Stimulated activated CD8-positive, alpha-beta memory T cell treated with anti-CD3 and anti-CD28 coated beads, Interleukin-2, amount 100 ng/mL, for 48 hours (primary cell): ENCODE data around the gene DLGAP1.

Source experiments
- DNase-seq, 2 donors: peaks; one replicate each; pipeline ENCODE4 v3.0.0-alpha.2; 2020; ENCODE audit warnings: low read depth in 2 of 2

DLGAP1 gene

DNA sequence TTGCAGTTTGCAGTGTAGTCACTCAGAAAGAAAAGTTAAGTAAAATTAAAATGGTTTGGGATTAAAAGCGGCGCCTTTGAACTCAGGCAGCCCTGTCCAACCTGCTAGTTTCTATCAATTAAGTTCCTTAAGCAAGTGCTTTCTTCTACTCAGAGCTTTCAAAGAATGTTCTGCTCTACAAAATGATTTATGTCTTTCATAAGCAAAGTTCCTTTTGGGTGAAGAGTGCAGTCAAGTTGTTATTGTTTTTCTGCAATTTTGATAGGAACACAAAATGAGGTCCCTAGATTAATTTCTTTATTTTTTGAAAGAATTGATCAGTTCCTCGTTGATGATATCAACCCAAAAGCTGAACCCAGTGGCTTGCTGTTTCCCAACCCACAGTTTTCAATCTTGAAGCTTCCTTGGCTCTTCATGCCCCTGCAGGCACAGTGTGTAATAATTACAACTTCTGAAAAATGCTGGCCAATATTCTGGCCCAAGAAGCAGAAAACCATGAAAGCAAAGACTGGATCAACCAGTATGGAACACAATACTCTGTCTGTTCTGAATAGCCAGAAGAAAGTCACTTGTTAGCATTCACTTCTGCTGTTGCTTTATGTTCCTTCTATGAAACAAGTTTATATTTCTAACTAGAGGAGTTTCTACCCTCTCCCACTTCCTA, 916.0 kb downstream of the DLGAP1 start:
- no peak for DNase-seq

- DNase-seq: no peak
Measured at GRCh38 chr18:3538456-3538855, 916.7 kb downstream of the DLGAP1 start.

DNA sequence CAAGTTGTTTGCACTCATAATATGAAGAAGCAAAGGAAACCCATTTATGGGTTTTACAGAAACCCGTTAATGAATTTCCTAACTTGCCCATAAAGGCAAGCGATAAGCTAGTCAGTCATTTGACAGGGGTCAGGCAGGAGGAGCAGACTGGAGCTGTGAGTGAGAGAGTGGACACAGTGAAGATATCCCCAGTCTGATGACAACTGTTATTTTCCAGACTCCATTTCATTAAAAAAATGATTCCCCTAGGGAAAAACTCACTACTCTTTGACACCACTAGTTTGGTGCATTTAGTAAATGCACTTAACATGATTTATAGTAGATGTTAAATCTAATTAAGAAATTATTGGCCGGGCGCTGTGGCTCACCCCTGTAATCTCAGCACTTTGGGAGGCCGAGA, 924.3 kb downstream of the DLGAP1 start:
- DNase-seq: no peak

DNA sequence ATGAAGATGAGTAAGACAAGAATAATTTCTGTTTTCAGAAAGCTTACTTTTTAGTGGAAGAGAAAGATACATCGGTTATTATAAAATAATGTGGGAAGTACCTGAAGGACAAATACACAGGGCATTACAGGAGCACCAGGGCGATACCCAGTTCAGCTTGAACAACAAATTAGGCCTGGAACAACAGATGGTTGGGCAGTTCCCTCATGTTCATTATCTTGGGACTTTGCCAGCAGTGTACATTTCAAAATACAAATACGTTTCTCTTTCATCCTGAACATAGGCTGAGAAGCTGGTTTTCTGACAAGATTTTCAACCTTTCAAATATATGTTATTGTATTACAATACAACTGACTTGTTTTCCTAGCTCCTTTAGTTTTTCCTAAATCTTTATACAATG, 925.5 kb downstream of the DLGAP1 start:
- no peak for DNase-seq

- no peak for DNase-seq
Measured at GRCh38 chr18:3529077-3529476, 926.0 kb downstream of the DLGAP1 start.

DNA sequence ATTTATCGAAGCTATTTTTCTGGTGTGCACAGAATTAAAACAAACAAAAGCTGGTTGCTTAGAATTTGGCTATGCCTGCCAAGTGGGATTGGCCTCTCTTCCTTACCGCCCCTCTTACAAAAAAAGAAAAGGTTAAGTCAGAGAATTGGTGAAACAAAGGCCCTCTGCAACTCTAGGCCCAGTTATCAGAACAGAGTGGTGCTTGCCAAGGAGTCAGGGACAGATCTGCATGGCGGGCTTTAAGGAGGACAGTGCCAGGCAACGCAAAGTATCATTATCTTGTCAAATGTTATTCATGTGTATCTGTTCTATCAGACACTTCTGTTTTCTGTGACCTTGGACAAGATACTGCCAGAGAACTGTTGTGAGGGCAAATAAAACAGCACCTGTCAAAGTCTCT, 926.9 kb downstream of the DLGAP1 start:
- no peak for DNase-seq

GRCh38 chr18:3526421-3527354, 928.4 kb downstream of the DLGAP1 start:
- DNase-seq: no peak

- peak in 1 of 2 donors; percentile 12 for DNase-seq
Measured at GRCh38 chr18:3525870-3526420, 929.2 kb downstream of the DLGAP1 start.

DNA sequence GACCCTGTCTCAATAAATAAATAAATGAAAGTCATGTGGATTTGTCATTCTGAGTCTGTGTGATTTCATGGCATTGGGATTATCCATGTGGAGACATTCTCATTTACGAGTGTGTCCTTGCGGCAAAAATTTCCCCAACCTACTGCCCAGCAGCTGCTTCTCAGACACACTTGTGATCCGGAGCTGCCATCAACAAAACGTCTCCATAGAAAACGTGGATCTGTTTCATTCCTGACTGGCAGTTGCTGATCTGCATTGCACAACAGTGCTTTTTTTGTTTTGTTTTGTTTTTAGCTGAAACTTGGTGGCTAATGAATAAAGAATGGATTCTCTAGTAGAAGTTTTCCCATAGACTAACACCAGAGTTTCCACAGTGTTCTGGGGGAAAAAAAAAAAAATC, 930.4 kb downstream of the DLGAP1 start:
- DNase-seq: no peak

- no peak for DNase-seq
Measured at GRCh38 chr18:3520230-3521085, 934.6 kb downstream of the DLGAP1 start.

DNA sequence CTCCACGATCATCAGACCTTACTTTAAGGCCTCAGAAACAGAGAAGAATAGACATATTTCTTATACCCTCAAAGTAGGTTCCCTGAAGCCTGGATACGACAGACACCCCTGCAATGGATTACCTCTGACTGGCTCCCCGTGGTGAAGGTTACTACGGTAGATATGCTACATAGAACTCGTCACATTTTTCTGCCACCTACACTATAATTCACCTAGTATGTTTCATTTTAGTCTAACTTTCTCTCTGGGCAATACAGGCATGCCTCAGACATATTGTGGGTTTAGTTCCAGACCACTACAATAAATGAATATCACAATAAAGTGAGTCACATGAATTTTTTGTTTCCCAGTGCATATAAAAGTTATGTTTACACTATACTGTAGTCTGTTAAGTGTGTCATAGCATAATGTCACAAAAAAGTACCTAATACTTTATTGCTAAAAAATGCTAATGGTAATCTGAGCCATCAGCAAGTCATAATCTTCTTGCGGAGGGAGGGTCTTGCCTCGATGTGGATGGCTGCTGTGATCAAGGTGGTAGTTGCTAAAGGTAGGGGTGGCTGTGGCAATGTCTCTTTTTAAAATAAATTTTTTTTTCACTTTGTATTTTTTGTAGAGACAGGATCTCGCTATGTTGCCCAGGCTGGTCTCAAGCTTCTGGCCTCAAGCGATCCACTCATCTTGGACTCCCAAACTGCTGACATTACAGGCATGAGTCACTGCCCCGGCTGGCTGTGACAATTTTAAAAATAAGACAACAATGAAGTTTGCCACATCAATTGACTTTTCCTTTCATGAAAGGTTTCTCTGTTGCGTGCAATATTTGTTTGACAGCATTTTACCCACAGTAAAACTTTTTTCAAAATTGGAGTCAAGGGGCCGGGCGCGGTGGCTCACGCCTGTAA, 940.5 kb downstream of the DLGAP1 start:
- no peak for DNase-seq

DNA sequence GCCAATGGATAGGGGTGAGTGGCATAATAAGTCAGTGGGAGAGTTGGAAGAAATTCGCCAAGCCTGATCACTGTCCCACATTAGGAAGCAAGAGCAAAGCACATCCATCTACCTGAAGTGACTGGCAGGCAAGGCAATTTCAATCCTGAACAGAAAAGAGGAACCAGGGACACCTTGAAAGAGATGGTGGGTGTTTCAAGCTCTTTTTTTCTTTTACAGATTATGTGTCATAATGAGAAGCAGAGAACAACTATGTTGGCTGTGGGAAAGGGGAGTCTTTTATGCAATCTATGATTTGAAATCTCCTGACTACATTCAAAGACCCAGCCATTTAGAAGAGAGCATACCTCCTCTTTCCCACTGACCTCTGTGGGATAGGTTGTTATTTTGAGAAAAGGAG, 941.6 kb downstream of the DLGAP1 start:
- DNase-seq: no peak

- DNase-seq: no peak
Measured at GRCh38 chr18:3511980-3512379, 943.1 kb downstream of the DLGAP1 start.

DNA sequence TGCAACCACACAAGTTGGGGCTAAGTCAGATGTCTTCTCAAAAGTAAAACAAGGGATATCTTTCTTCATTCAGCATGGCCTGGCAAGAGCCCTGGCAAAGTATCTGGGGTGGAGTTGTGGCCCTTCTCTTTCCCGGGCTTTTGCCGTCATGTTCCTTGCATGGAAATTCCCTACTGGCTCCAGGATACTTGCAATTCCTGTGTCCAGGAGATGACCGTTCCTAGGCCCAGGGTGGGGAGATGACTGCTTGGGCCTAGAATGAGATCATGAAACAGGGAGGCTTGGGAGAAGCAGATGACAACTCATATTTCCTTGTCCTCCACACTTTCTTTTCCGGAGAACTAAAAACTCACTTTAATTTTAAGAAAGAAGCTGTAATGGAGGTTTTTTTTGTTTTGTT, 944.2 kb downstream of the DLGAP1 start:
- no peak for DNase-seq

DNA sequence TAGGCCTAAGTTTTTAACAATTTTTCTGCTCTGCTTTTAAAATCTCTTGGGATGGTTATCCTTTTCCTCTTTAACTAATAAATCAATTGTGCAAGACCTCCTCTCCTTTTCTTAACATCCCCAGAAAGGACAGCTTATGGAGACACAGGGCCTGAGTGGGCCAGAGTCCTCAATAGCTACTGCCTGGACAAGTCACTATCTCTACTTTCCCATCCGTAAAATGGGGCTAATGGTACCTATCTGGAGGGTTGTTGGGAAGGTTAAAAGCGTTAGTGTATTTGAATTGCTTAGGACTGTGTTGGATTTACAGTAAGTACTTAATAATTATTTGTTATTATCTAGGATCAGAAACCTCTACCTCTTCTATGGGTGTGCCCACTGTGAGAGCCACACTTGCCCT, 945.1 kb downstream of the DLGAP1 start:
- no peak for DNase-seq

DNA sequence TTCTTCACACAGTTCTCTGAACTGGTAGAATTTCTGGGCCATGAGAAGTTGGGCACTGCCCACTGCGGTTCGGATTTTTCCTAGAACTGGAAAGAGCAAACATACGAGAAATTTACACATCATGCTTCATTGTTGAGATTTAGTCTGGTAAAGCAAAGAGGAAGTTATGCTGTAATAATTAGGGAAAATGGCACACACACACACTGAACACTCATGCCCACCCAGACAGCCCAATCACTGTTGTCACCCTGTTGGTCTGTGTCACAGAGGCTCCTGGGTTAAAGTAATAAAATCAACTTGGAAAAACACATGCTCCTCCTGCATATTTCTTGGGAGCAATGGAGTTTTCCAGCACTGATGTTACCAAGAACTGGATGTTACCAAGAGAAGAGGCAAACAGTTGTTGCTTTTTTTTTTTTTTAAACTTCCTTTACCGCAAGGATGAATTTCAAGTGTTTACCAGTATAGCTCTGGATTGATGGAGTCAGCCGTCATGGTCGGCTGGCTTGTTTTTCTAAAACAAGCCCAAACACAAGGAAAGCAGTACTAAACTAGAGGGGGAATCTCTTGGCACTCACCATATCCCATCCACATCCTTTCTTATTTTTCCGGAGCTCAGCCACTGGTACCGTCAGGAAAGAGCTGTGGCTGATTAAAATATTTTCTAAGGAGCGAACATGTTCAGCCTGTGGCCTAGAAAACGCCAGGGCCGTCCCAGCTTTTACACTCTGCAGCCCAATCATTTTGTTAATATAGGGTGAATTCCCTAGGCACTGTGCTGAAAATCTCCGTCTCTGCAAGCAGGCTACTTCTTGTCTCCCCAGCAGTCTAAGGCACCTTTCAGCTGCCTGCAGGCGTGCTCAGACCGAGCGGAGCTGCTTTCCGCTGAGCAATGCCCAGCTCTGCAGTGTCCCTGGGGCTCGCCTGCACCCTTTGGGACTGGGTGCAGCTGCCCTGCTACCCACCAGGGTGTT, 946.2 kb downstream of the DLGAP1 start:
- DNase-seq: no peak

GRCh38 chr18:3504637-3505036, 950.5 kb downstream of the DLGAP1 start:
- no peak for DNase-seq

DNA sequence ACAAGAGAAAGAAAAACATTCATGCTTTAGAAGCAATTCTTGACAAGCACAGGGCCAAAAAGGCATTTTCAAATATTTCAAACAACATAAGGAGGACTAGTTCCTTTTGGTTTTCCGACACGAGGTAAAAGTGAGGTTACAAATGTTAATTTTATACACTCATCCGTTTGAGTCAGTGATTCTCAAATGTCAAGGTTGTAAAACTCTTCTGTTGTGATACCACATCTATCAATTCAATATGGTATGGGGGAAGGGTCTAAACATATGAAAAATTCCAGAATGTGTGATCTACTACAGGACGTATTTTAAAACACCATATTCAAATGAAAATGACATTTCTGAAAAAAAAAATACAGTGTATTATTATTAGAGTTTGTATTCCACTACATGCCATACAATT, 952.5 kb downstream of the DLGAP1 start:
- DNase-seq: no peak

DNA sequence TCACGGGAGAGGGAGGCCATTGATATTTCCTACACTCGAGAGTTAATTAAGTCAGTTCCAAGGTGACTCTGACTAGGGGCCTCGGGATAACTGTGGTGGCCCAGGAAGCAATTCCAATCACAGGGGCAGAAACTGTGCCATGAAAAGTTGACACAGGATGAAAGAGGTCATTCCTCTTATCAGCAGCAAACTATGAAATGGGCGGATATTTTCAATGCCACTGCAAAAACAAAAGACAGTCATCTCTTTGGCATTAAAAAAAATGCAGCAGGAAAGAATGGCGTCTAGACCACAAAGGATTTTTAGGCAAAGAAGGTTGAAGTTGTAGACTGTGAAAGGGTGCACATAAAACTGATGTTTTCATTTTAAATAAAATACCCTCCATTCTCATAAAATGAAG, 955.1 kb downstream of the DLGAP1 start:
- DNase-seq: no peak

GRCh38 chr18:3499501-3499900, 955.6 kb downstream of the DLGAP1 start:
- DNase-seq: no peak
